Endothelial cell (in vitro differentiated cells): ENCODE results near the gene HDHD5. TPM values are rescaled to one million over a fixed set of nuclear protein-coding genes. Genes with fewer than 3 reads are reported as not detected.

Experiments used
- DNase-seq: peaks from one replicate; pipeline ENCODE4 v3.0.0; 2021; ENCODE audit warnings: low spot score
- H3K27ac Mint-ChIP-seq: one replicate; pipeline ENCODE4 v1.8.0; 2021; ENCODE audit warnings: mixed read lengths, inconsistent platforms; ENCODE audit not compliant: unreplicated experiment
- H3K27me3 Mint-ChIP-seq: one replicate; pipeline ENCODE4 v1.8.0; 2021; ENCODE audit warnings: mild to moderate bottlenecking, moderate library complexity, mixed read lengths, inconsistent platforms; ENCODE audit not compliant: unreplicated experiment
- H3K36me3 Mint-ChIP-seq: one replicate; pipeline ENCODE4 v1.8.0; 2021; ENCODE audit warnings: mild to moderate bottlenecking, low read depth, mixed read lengths, inconsistent platforms; ENCODE audit not compliant: unreplicated experiment
- H3K4me1 Mint-ChIP-seq: one replicate; pipeline ENCODE4 v1.8.0; 2021; ENCODE audit warnings: mild to moderate bottlenecking, mixed read lengths, inconsistent platforms; ENCODE audit not compliant: unreplicated experiment
- H3K4me3 Mint-ChIP-seq: one replicate; pipeline ENCODE4 v1.8.0; 2021; ENCODE audit warnings: mild to moderate bottlenecking, mixed read lengths, inconsistent platforms; ENCODE audit not compliant: unreplicated experiment
- H3K9me3 Mint-ChIP-seq: one replicate; pipeline ENCODE4 v1.8.0; 2021; ENCODE audit warnings: mixed read lengths, inconsistent platforms; ENCODE audit not compliant: unreplicated experiment
- CTCF ChIP-seq: fragments of 200-600 bp; sonication (generic); IDR thresholded peaks from one replicate; pipeline ENCODE4 v1.5.0; 2021; ENCODE audit warnings: antibody characterized with exemption; ENCODE audit not compliant: unreplicated experiment
- total RNA-seq: library from RNA; stranded (reverse); fragmentation: NEBNext Ultra II Directional; extraction: Animal tissue kit (Norgen Biotek cat#: 25700); gene quantifications from one replicate; pipeline ENCODE4 v1.2.1, GENCODE V29; 2021; ENCODE audit not compliant: unreplicated experiment

Gene HDHD5
- total RNA-seq, 1 donor from 2014 or later = 60.5 TPM

GRCh38 chr22:17120711-17121232 is 38.3 kb downstream of the HDHD5 start:
- Mint-ChIP-seq H3K27ac (no peak overlapping the region), H3K4me3 (no peak overlapping the region), H3K4me1 (peaks cover 40% of the 10 kb centered on the region), H3K36me3 (peaks cover 18% of the 10 kb centered on the region), H3K27me3 (peaks cover 15% of the 10 kb centered on the region), H3K9me3 (no peaks in the 10 kb centered on the region)
- peak; percentile 28 for DNase-seq
- no peak for TF ChIP-seq CTCF

GRCh38 chr22:17120281-17120680 is 38.8 kb downstream of the HDHD5 start:
- Mint-ChIP-seq H3K4me3 (no peak overlapping the region), H3K27ac (no peak overlapping the region), H3K36me3 (peaks cover 18% of the 10 kb centered on the region), H3K9me3 (no peaks in the 10 kb centered on the region), H3K27me3 (peaks cover 15% of the 10 kb centered on the region), H3K4me1 (peaks cover 44% of the 10 kb centered on the region)
- peak; percentile 86 for DNase-seq
- TF ChIP-seq CTCF = no peak

GRCh38 chr22:17119481-17120202 is 39.4 kb downstream of the HDHD5 start:
- H3K4me3 Mint-ChIP-seq = peak overlapping the region; percentile 89
- H3K27me3 Mint-ChIP-seq = peaks cover 15% of the 10 kb centered on the region
- peaks cover 51% of the 10 kb centered on the region for H3K4me1 Mint-ChIP-seq
- TF ChIP-seq CTCF = peak; percentile 70
- peaks cover 18% of the 10 kb centered on the region for H3K36me3 Mint-ChIP-seq
- H3K27ac Mint-ChIP-seq = no peak overlapping the region
- DNase-seq = peak; percentile 67
- no peaks in the 10 kb centered on the region for H3K9me3 Mint-ChIP-seq

GRCh38 chr22:17118342-17118741 is 40.7 kb downstream of the HDHD5 start:
- peak overlapping the region; percentile 89 for H3K4me3 Mint-ChIP-seq
- H3K27me3 Mint-ChIP-seq = peaks cover 17% of the 10 kb centered on the region
- peak overlapping the region; percentile 85 for H3K27ac Mint-ChIP-seq
- H3K36me3 Mint-ChIP-seq = peaks cover 18% of the 10 kb centered on the region
- no peak for TF ChIP-seq CTCF
- DNase-seq = no peak
- peaks cover 62% of the 10 kb centered on the region for H3K4me1 Mint-ChIP-seq
- no peaks in the 10 kb centered on the region for H3K9me3 Mint-ChIP-seq

GRCh38 chr22:17117890-17118289 is 41.2 kb downstream of the HDHD5 start:
- H3K27me3 Mint-ChIP-seq = peaks cover 17% of the 10 kb centered on the region
- peaks cover 66% of the 10 kb centered on the region for H3K4me1 Mint-ChIP-seq
- peak overlapping the region; percentile 89 for H3K4me3 Mint-ChIP-seq
- H3K27ac Mint-ChIP-seq = peak overlapping the region; percentile 85
- TF ChIP-seq CTCF = no peak
- DNase-seq = no peak
- peaks cover 18% of the 10 kb centered on the region for H3K36me3 Mint-ChIP-seq
- no peaks in the 10 kb centered on the region for H3K9me3 Mint-ChIP-seq
